ENCODE measurements around the gene RPS29.

GRCh38 chr14:49559979-49560768 is 26.0 kb downstream of the RPS29 start:
- TF ChIP-seq POLR2A (IDR thresholded peaks at IDR 0.05; ENCODE audit: low read depth, low read length) (no peak), TAF1 (IDR thresholded peaks at IDR 0.05; ENCODE audit: low read depth, low read length) (no peak)

All from GM12891 (cell line).